HepG2 (cell line): ENCODE results near the gene ALMS1. TPM values are rescaled to one million over a fixed set of nuclear protein-coding genes. Genes with fewer than 3 reads are reported as not detected.
A peak's percentile ranks its signal among the peaks of the same experiment; 100 is the strongest.

ENCODE experiments used
- ATAC-seq: fragments of 200-7000 bp; cut with Tn5 transposase; 3 replicates; pipeline ENCODE4 v1.9.1; 2020; ENCODE audit warnings: mild to moderate bottlenecking, moderate library complexity
- BruUV-seq: library from RNA; stranded (reverse); fragments of 400-500 nt; replicated peaks from 2 replicates; lab custom pipeline; 2021; lab: Mats Ljungman, UMichigan
- CTCF ChIA-PET: fragments of 300-600 bp; formaldehyde crosslinking; extraction: SDS; loops from one replicate; lab custom pipeline; 2021; ENCODE audit warnings: low total read pairs, inconsistent platforms, low intra/inter-chr PET ratio; lab: Yijun Ruan, JAX
- POLR2A ChIA-PET: fragments of 350-600 bp; sonication (Branson Sonifier 250); formaldehyde crosslinking; loops from one replicate; lab custom pipeline; 2020; ENCODE audit warnings: antibody characterized with exemption, inconsistent platforms; lab: Yijun Ruan, JAX
- DNase-seq: peaks from one replicate; pipeline ENCODE4 v3.0.0-alpha.2; 2015; ENCODE audit warnings: low spot score
- FAIRE-seq: peaks from 3 replicates; lab custom pipeline; 2011; peaks lifted over from hg19 to GRCh38; lab: Jason Lieb, UNC
- H2AFZ ChIP-seq: one replicate; pipeline ENCODE4 v1.6.1; 2011; ENCODE audit warnings: low read length, inconsistent platforms
- H3K27ac ChIP-seq: fragments of 300-600 bp; 3 replicates; pipeline ENCODE4 v1.8.0; 2011; ENCODE audit warnings: mixed run types, mild to moderate bottlenecking, mixed read lengths, low read length, inconsistent platforms; ENCODE audit not compliant: insufficient read depth; ENCODE audit errors: extremely low read length
- H3K27me3 ChIP-seq, 2 experiments: fragments of 200-600 bp in 1 of 2; 2 replicates in 1 of 2; 3 replicates in 1 of 2; pipeline versions ENCODE4 v1.6.0 to v1.8.0; 2011; ENCODE audit warnings: low read length in 2 of 2, mild to moderate bottlenecking in 2 of 2, moderate library complexity in 2 of 2, inconsistent platforms in 1 of 2; ENCODE audit not compliant: insufficient read depth in 2 of 2, control insufficient read depth in 1 of 2
- H3K36me3 ChIP-seq, 2 experiments: fragments of 200-600 bp in 1 of 2; replicated peaks in 1 of 2; 2 replicates in 1 of 2; 3 replicates in 1 of 2; pipeline versions ENCODE4 v1.5.1 to v1.8.0; 2011; ENCODE audit warnings: low read length in 2 of 2, inconsistent platforms in 1 of 2; ENCODE audit not compliant: insufficient read depth in 2 of 2, control insufficient read depth in 1 of 2
- H3K4me1 ChIP-seq: 2 replicates; pipeline ENCODE4 v1.5.1; 2012; ENCODE audit warnings: low read length, inconsistent platforms; ENCODE audit not compliant: insufficient read depth
- H3K4me2 ChIP-seq: 2 replicates; pipeline ENCODE4 v1.6.0; 2011; ENCODE audit warnings: low read depth, low read length, inconsistent platforms
- H3K4me3 ChIP-seq, 3 experiments: fragments of 200-600 bp in 1 of 3; sonication (generic), shearing (Covaris generic) in 1 of 3; replicated peaks in 1 of 3; 2 replicates each; pipeline ENCODE4 v1.5.1; 2011 to 2016; ENCODE audit warnings: low read length in 3 of 3, inconsistent platforms in 2 of 3, low read depth in 2 of 3, mild to moderate bottlenecking in 2 of 3, control low read depth in 1 of 3, mixed read lengths in 1 of 3; ENCODE audit not compliant: insufficient read depth in 1 of 3
- H3K79me2 ChIP-seq: one replicate; pipeline ENCODE4 v1.6.1; 2011; ENCODE audit warnings: low read length, inconsistent platforms; ENCODE audit not compliant: insufficient read depth
- H3K9ac ChIP-seq: 2 replicates; pipeline ENCODE4 v1.6.0; 2011; ENCODE audit warnings: mild to moderate bottlenecking, low read depth, low read length, inconsistent platforms; ENCODE audit not compliant: insufficient read depth
- H3K9me3 ChIP-seq: 2 replicates; pipeline ENCODE4 v1.5.1; 2012; ENCODE audit warnings: mild to moderate bottlenecking, low read length
- H4K20me1 ChIP-seq: 2 replicates; pipeline ENCODE4 v1.6.0; 2011; ENCODE audit warnings: inconsistent platforms, mild to moderate bottlenecking, low read length, moderate library complexity; ENCODE audit not compliant: insufficient read depth
- ARNT ChIP-seq: fragments of 450-650 bp; IDR thresholded peaks from 2 replicates; pipeline ENCODE4 v1.6.1; 2017
- E2F2 ChIP-seq: sonication (generic); formaldehyde crosslinking; IDR thresholded peaks from 2 replicates; pipeline ENCODE4 v1.4.0; 2020; ENCODE audit warnings: missing genetic modification reagents, borderline replicate concordance
- ISX ChIP-seq: sonication (generic); formaldehyde crosslinking; conservative IDR thresholded peaks from 2 replicates; pipeline ENCODE4 v1.5.0; 2020; ENCODE audit warnings: missing genetic modification reagents
- KDM5A ChIP-seq: fragments of 200-600 bp; sonication (generic); IDR thresholded peaks from 2 replicates; pipeline ENCODE4 v1.7.0; 2018; ENCODE audit warnings: antibody characterized with exemption, mild to moderate bottlenecking, low read length, borderline replicate concordance
- KLF9 ChIP-seq: IDR thresholded peaks from 2 replicates; pipeline ENCODE4 v1.6.1; 2016; ENCODE audit warnings: low read depth
- NFYC ChIP-seq: IDR thresholded peaks from 2 replicates; pipeline ENCODE4 v1.6.1; 2016; ENCODE audit warnings: missing genetic modification reagents, missing compliant biosample characterization
- USF2 ChIP-seq, 2 experiments: sonication (generic) in 1 of 2; formaldehyde crosslinking in 1 of 2; IDR thresholded peaks; 2 replicates each; pipeline versions ENCODE4 v1.5.1 to v1.6.1; 2011 to 2020; ENCODE audit warnings: borderline replicate concordance in 1 of 2, low read depth in 1 of 2, low read length in 1 of 2, mild to moderate bottlenecking in 1 of 2, missing genetic modification reagents in 1 of 2, moderate library complexity in 1 of 2
- ZBTB43 ChIP-seq: sonication (generic); formaldehyde crosslinking; conservative IDR thresholded peaks from 2 replicates; pipeline ENCODE4 v1.4.0; 2020; ENCODE audit warnings: missing genetic modification reagents
- ZNF138 ChIP-seq: sonication (generic); formaldehyde crosslinking; IDR thresholded peaks from 2 replicates; pipeline ENCODE4 v1.5.0; 2020; ENCODE audit warnings: mild to moderate bottlenecking, low read depth, missing genetic modification reagents
- ZNF510 ChIP-seq: sonication (generic); formaldehyde crosslinking; IDR thresholded peaks from 2 replicates; pipeline ENCODE4 v1.4.0; 2020; ENCODE audit warnings: low read depth, mild to moderate bottlenecking, missing genetic modification reagents
- ZNF761 ChIP-seq: sonication (generic); formaldehyde crosslinking; conservative IDR thresholded peaks from 2 replicates; pipeline ENCODE4 v1.4.0; 2020; ENCODE audit warnings: mild to moderate bottlenecking, missing genetic modification reagents
- WGBS: methylation state at CpG from one replicate; pipeline ENCODE4 v1.1.6; 2017; ENCODE audit warnings: low lambda C conversion rate; 5-methylcytosine and 5-hydroxymethylcytosine counted together
- in situ Hi-C: cut with HindIII; loops from 2 replicates; pipeline ENCODE4 v1.10.0; 2017; ENCODE audit warnings: low pct_unique_long_range_greater_than_20kb; ENCODE audit not compliant: extremely low pct_ligation_motif_present
- intact Hi-C: fragments of 100-400 bp; cut with micrococcal nuclease; formaldehyde crosslinking; loops from one replicate; pipeline ENCODE4 v1.10.0; 2022; ENCODE audit not compliant: unreplicated experiment
- polyA plus RNA-seq, 8 experiments: library from polyadenylated mRNA; depleted of rRNA in 3 of 8; stranded (reverse) in 7 of 8; unstranded in 1 of 8; fragments of >200 nt; fragmentation: Illumina TruSeq in 4 of 8; extraction: Trizol in 4 of 8; gene quantifications; 2 replicates each; pipeline versions ENCODE4 v1.2.1 to v1.2.3, GENCODE V29; 2011 to 2016; ENCODE audit warnings: low read depth in 4 of 8, missing spikeins in 1 of 8, mixed read lengths in 1 of 8; ENCODE audit not compliant: insufficient read depth in 1 of 8
- total RNA-seq, 5 experiments: library from RNA; depleted of rRNA; stranded (reverse); fragments of >200 nt; fragmentation: Illumina TruSeq; extraction: Trizol; gene quantifications; 2 replicates each; pipeline ENCODE4 v1.2.3, GENCODE V29; 2016; ENCODE audit warnings: low read depth in 1 of 5
- TF ChIP-seq, protein P1 (sequence below): sonication (generic); formaldehyde crosslinking; IDR thresholded peaks from 2 replicates; pipeline ENCODE4 v1.4.0; 2020; ENCODE audit warnings: missing genetic modification reagents
- TF ChIP-seq, protein P2 (sequence below): sonication (generic); formaldehyde crosslinking; IDR thresholded peaks from 2 replicates; pipeline ENCODE4 v1.5.1; 2020; ENCODE audit warnings: missing genetic modification reagents, mild to moderate bottlenecking, borderline replicate concordance
- TF ChIP-seq, protein P3 (sequence below): sonication (generic); formaldehyde crosslinking; IDR thresholded peaks from 2 replicates; pipeline ENCODE4 v1.8.0; 2022; ENCODE audit warnings: mild to moderate bottlenecking, missing genetic modification reagents

The ALMS1 gene
- total and polyA plus RNA-seq, 2 of the 13 experiments (the other 11 are each of a cell fraction or from before 2014, with no cell fraction given) = 12.9 to 21.2 TPM

DNA sequence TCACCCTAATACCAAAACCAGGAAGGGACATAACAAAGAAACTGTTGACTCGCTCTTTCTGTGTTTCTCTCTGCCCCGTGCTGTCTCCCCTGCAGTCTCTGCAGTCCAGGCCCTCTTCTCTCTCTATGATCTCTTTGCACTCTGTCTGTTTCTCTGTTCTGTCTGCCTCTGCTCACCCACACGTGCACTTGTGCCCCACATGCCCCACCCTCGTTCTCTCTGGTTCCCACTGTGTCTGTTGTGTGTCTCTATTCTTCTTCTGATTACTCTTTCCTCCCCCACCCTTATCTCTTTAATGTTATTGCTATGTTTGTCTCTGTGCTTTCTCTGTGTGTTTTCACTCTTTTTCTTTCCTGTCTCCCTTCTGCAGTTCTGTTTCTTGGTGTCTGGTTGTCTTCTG lies 202.5 kb downstream of the ALMS1 start:
- BruUV-seq = no TSS peak
- Histone ChIP-seq H3K9ac (no peak overlapping the region), H3K9me3 (peaks cover 8% of the 10 kb centered on the region; the same call in 1 of the 2 replicates), H3K36me3 (no peaks in the 10 kb centered on the region; a peak in 1 of 5 replicates), H2AFZ (no peak overlapping the region), H3K4me1 (peaks cover 5% of the 10 kb centered on the region; the same call in 1 of the 2 replicates), H3K27me3 (no peaks in the 10 kb centered on the region), H3K4me3 (no peak overlapping the region), H3K79me2 (no peaks in the 10 kb centered on the region), H4K20me1 (no peaks in the 10 kb centered on the region)
- in situ Hi-C loops (no loop called here), intact Hi-C loops (no loop called here)
- ATAC-seq (peak; percentile 24; the same call in 1 of the 3 replicates), DNase-seq (no peak), FAIRE-seq (no peak)
- CTCF ChIA-PET = no interaction called here
- 69% methylated on average over 4 of the region's 4 CpGs for WGBS
- POLR2A ChIA-PET = no interaction called here
- TF ChIP-seq ZNF761 (CRISPR knock-in tag) = no peak
- TF ChIP-seq ARNT = no peak
- no peak for TF ChIP-seq KDM5A
- TF ChIP-seq ZNF138 = no peak
- TF ChIP-seq, protein P1, sequence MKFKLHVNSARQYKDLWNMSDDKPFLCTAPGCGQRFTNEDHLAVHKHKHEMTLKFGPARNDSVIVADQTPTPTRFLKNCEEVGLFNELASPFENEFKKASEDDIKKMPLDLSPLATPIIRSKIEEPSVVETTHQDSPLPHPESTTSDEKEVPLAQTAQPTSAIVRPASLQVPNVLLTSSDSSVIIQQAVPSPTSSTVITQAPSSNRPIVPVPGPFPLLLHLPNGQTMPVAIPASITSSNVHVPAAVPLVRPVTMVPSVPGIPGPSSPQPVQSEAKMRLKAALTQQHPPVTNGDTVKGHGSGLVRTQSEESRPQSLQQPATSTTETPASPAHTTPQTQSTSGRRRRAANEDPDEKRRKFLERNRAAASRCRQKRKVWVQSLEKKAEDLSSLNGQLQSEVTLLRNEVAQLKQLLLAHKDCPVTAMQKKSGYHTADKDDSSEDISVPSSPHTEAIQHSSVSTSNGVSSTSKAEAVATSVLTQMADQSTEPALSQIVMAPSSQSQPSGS (CRISPR knock-in tag) = no peak
- no peak for TF ChIP-seq E2F2 (CRISPR knock-in tag)
- no peak for TF ChIP-seq USF2 (IDR thresholded peaks at IDR 0.05; ENCODE audit: low read depth, low read length)
- no peak for TF ChIP-seq USF2 (CRISPR knock-in tag; IDR thresholded peaks at IDR 0.05; ENCODE audit: borderline replicate concordance)
- TF ChIP-seq, protein P2, sequence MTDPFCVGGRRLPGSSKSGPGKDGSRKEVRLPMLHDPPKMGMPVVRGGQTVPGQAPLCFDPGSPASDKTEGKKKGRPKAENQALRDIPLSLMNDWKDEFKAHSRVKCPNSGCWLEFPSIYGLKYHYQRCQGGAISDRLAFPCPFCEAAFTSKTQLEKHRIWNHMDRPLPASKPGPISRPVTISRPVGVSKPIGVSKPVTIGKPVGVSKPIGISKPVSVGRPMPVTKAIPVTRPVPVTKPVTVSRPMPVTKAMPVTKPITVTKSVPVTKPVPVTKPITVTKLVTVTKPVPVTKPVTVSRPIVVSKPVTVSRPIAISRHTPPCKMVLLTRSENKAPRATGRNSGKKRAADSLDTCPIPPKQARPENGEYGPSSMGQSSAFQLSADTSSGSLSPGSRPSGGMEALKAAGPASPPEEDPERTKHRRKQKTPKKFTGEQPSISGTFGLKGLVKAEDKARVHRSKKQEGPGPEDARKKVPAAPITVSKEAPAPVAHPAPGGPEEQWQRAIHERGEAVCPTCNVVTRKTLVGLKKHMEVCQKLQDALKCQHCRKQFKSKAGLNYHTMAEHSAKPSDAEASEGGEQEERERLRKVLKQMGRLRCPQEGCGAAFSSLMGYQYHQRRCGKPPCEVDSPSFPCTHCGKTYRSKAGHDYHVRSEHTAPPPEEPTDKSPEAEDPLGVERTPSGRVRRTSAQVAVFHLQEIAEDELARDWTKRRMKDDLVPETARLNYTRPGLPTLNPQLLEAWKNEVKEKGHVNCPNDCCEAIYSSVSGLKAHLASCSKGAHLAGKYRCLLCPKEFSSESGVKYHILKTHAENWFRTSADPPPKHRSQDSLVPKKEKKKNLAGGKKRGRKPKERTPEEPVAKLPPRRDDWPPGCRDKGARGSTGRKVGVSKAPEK = no peak
- TF ChIP-seq, protein P3, sequence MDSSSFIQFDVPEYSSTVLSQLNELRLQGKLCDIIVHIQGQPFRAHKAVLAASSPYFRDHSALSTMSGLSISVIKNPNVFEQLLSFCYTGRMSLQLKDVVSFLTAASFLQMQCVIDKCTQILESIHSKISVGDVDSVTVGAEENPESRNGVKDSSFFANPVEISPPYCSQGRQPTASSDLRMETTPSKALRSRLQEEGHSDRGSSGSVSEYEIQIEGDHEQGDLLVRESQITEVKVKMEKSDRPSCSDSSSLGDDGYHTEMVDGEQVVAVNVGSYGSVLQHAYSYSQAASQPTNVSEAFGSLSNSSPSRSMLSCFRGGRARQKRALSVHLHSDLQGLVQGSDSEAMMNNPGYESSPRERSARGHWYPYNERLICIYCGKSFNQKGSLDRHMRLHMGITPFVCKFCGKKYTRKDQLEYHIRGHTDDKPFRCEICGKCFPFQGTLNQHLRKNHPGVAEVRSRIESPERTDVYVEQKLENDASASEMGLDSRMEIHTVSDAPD (CRISPR knock-in tag) = no peak
- no peak for TF ChIP-seq NFYC (CRISPR knock-in tag)
- no peak for TF ChIP-seq ZNF510 (CRISPR knock-in tag)
- no peak for TF ChIP-seq ZBTB43 (CRISPR knock-in tag)
- no peak for TF ChIP-seq KLF9
- no peak for TF ChIP-seq ISX
- TF ChIP-seq, all 625 proteins: peak for 0
- Histone ChIP-seq H3K27ac (no peak overlapping the region), H3K4me2 (no peak overlapping the region)
